Adrenal gland (tissue), 5 donors: ENCODE measurements around the gene SBF2.

Experiments used
- POLR2A ChIP-seq, 2 donors: fragments of 450-650 bp; IDR thresholded peaks; one replicate each; pipeline ENCODE4 v1.6.1; 2017; ENCODE audit warnings: antibody characterized with exemption in 2 of 2, mild to moderate bottlenecking in 2 of 2, moderate library complexity in 1 of 2
- TF ChIP-seq, protein P1 (sequence below), 6 experiments: fragments of 450-650 bp in 4 of 6; fragments of 200-600 bp in 2 of 6; sonication (generic) in 1 of 6; IDR thresholded peaks; 1 replicate in 5 of 6; 2 replicates in 1 of 6; pipeline versions ENCODE4 v1.5.1 to v1.8.0; 2016 to 2021; ENCODE audit warnings: antibody characterized with exemption in 6 of 6, mild to moderate bottlenecking in 2 of 6, moderate library complexity in 1 of 6
- donor health status: DM: no; HTN: no; CAD: no.

GRCh38 chr11:10030122-10030490 is 263.9 kb downstream of the SBF2 start:
- TF ChIP-seq, protein P1, sequence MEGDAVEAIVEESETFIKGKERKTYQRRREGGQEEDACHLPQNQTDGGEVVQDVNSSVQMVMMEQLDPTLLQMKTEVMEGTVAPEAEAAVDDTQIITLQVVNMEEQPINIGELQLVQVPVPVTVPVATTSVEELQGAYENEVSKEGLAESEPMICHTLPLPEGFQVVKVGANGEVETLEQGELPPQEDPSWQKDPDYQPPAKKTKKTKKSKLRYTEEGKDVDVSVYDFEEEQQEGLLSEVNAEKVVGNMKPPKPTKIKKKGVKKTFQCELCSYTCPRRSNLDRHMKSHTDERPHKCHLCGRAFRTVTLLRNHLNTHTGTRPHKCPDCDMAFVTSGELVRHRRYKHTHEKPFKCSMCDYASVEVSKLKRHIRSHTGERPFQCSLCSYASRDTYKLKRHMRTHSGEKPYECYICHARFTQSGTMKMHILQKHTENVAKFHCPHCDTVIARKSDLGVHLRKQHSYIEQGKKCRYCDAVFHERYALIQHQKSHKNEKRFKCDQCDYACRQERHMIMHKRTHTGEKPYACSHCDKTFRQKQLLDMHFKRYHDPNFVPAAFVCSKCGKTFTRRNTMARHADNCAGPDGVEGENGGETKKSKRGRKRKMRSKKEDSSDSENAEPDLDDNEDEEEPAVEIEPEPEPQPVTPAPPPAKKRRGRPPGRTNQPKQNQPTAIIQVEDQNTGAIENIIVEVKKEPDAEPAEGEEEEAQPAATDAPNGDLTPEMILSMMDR (IDR thresholded peaks at IDR 0.05): no peak
- no peak for TF ChIP-seq POLR2A (IDR thresholded peaks at IDR 0.05)
